IPS DF 6.9 (cell line): ENCODE measurements around the gene TENM4.
"Not testable (repeated sequence)": the region's sequence is repeated elsewhere in the genome, so short reads cannot be mapped to it uniquely, and the experiment has no call there.

Experiments used
- DNase-seq: peaks from one replicate; pipeline ENCODE4 v3.0.0-alpha.2; 2013; ENCODE audit warnings: low read depth, low spot score
- H3K27ac ChIP-seq: one replicate; pipeline ENCODE4 v1.5.1; 2013; ENCODE audit warnings: low read length, control low read depth
- H3K27me3 ChIP-seq: 2 replicates; pipeline ENCODE4 v1.6.1; 2013; ENCODE audit warnings: mild to moderate bottlenecking, low read length; ENCODE audit not compliant: control insufficient read depth, insufficient read depth
- H3K36me3 ChIP-seq: 2 replicates; pipeline ENCODE4 v1.6.1; 2013; ENCODE audit warnings: low read length; ENCODE audit not compliant: control insufficient read depth, insufficient read depth
- H3K4me1 ChIP-seq: 2 replicates; pipeline ENCODE4 v1.6.1; 2013; ENCODE audit warnings: low read length; ENCODE audit not compliant: control insufficient read depth, insufficient read depth
- H3K4me3 ChIP-seq: 2 replicates; pipeline ENCODE4 v1.5.1; 2013; ENCODE audit warnings: mild to moderate bottlenecking, low read length
- H3K9me3 ChIP-seq: 2 replicates; pipeline ENCODE4 v1.6.1; 2013; ENCODE audit warnings: low read length, inconsistent platforms; ENCODE audit not compliant: control insufficient read depth, insufficient read depth
- WGBS: extraction: QIAGEN DNeasy Blood & Tissue Kit; methylation state at CpG from one replicate; pipeline ENCODE4 v1.1.7; 2013; ENCODE audit warnings: mixed read lengths, missing lambda C conversion rate; ENCODE audit not compliant: insufficient read length, insufficient coverage; 5-methylcytosine and 5-hydroxymethylcytosine counted together

The TENM4 gene

GRCh38 chr11:78635814-78636506, 804.9 kb downstream of the TENM4 start:
- Histone ChIP-seq H3K36me3 (no peaks in the 10 kb centered on the region), H3K27ac (no peak overlapping the region), H3K4me3 (no peak overlapping the region), H3K27me3 (no peaks in the 10 kb centered on the region), H3K4me1 (no peaks in the 10 kb centered on the region), H3K9me3 (no peaks in the 10 kb centered on the region)
- no CpG with 5 or more reads among the region's 1 CpG for WGBS
- no peak for DNase-seq

GRCh38 chr11:78633516-78634310, 807.1 kb downstream of the TENM4 start:
- Histone ChIP-seq H3K36me3 (no peaks in the 10 kb centered on the region), H3K4me3 (no peak overlapping the region), H3K27ac (no peak overlapping the region), H3K27me3 (no peaks in the 10 kb centered on the region), H3K9me3 (no peaks in the 10 kb centered on the region), H3K4me1 (no peaks in the 10 kb centered on the region)
- no CpG with 5 or more reads among the region's 7 CpGs for WGBS
- no peak for DNase-seq

DNA sequence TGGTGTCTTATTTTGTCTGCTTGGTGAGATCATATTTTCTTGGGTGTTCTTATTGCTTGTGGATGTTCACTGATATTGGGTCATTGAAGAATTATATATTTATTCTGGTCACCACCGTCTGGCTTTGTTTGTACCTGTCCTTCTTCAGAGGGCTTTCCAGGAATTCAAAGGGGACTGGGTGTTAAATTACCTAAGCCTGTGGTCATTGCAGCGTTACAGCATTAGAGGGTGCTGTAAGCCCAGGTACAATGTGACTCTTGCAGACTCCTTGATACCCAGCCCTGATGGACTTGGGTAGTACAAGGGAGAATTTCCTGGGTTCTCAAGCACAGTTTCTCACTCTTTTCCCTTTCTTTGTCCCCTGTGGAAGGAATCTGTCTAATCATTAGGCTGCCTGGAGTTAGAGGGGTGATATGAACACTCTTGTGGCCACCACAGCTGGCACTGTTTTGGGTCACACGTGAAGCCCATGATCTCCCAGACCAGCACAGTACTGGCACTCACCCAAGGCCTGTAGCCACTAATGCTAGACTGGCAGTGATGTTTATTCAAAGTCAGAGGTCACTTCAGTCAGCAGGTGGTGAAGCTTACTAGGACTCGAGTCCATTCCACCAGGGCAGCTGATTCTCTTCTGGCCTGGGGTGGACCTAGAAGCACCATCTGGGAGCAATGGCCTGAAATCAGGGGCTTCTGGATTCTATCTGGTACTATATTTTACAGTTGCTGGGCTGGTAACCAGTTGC, 810.1 kb downstream of the TENM4 start:
- no peak overlapping the region for H3K27ac ChIP-seq
- H3K4me1 ChIP-seq: no peaks in the 10 kb centered on the region
- no peaks in the 10 kb centered on the region for H3K36me3 ChIP-seq
- no peaks in the 10 kb centered on the region for H3K9me3 ChIP-seq
- DNase-seq: no peak
- WGBS: no CpG with 5 or more reads among the region's 4 CpGs
- no peaks in the 10 kb centered on the region for H3K27me3 ChIP-seq
- H3K4me3 ChIP-seq: no peak overlapping the region

DNA sequence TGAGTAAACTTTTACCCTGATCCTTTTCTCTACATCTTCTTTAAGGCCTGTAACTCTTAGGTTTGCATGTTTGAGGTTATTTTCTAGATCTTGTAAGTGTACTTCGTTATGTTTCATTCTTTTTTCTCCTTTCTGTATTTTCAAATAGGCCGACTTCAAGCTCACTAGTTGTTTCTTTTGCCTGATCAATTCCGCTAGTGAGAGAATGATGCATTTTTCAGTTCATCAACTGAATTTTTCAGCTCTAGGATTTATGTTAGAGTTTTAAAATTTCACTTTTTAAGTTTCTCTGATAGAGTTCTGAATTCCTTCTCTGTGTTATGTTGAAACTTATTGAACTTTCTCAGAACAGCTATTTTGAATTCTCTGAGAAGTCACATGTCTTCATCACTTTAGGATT, 810.7 kb downstream of the TENM4 start:
- H3K27me3 ChIP-seq: no peaks in the 10 kb centered on the region
- no peak for DNase-seq
- no peaks in the 10 kb centered on the region for H3K36me3 ChIP-seq
- H3K27ac ChIP-seq: no peak overlapping the region
- no peak overlapping the region for H3K4me3 ChIP-seq
- no peaks in the 10 kb centered on the region for H3K9me3 ChIP-seq
- no CpG with 5 or more reads among the region's 3 CpGs for WGBS
- H3K4me1 ChIP-seq: no peaks in the 10 kb centered on the region

DNA sequence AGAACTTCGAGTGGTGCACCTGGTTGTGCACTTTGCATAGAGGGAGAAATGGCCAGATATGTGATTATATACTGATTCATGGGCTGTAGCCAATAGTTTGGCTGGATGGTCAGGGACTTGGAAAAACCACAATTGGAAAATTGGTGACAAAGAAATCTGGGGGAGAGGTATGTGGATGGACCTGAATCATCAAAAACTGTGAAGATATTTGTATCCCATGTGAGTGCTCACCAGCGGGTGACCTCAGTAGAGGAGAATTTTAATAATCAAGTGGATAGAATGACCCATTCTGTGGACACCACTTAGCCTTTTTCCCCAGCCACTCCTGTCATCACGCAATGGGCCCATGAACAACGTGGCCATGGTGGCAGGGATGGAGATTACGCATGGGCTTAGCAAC, 818.2 kb downstream of the TENM4 start:
- DNase-seq: no peak
- H3K27me3 ChIP-seq: no peaks in the 10 kb centered on the region
- H3K4me1 ChIP-seq: no peaks in the 10 kb centered on the region
- H3K36me3 ChIP-seq: no peaks in the 10 kb centered on the region
- H3K4me3 ChIP-seq: no peak overlapping the region
- H3K27ac ChIP-seq: no peak overlapping the region
- WGBS: no CpG with 5 or more reads among the region's 5 CpGs
- H3K9me3 ChIP-seq: no peaks in the 10 kb centered on the region

GRCh38 chr11:78620159-78620558, 820.7 kb downstream of the TENM4 start:
- no CpG with 5 or more reads among the region's 2 CpGs for WGBS
- H3K27ac ChIP-seq: no peak overlapping the region

GRCh38 chr11:78615724-78616123, 825.1 kb downstream of the TENM4 start:
- H3K36me3 ChIP-seq: no peaks in the 10 kb centered on the region
- no CpG with 5 or more reads among the region's 1 CpG for WGBS
- DNase-seq: no peak

More at GRCh38 chr11:78620159-78620558, 820.7 kb downstream of the TENM4 start:
- Histone ChIP-seq H3K4me3 (no peak overlapping the region), H3K4me1 (no peaks in the 10 kb centered on the region), H3K36me3 (no peaks in the 10 kb centered on the region), H3K27me3 (no peaks in the 10 kb centered on the region), H3K9me3 (no peaks in the 10 kb centered on the region)
- DNase-seq: no peak

DNA sequence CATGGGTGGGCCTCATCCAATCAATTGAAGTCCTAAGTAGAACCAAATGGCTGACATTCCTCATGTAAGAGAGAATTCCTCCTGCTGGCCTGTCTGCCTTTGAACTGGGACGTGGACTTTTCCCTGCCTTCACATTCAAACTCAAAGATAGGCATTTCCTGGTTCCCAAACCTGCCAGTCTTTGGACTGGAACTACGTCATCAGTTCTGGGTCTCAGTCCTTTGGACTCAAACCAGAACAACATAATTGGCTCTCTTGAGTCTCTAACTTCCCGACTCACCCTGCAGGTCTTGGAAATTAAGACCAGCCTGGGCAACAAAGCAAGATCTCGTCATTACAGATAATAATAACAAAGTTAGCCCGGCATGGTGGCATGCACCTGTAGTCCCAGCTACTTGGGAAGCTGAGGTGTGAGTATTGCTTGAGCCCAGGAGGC, 827.4 kb downstream of the TENM4 start:
- DNase-seq: no peak
- Histone ChIP-seq H3K4me3 (no peak overlapping the region), H3K4me1 (no peaks in the 10 kb centered on the region), H3K9me3 (no peaks in the 10 kb centered on the region), H3K27me3 (no peaks in the 10 kb centered on the region), H3K36me3 (no peaks in the 10 kb centered on the region), H3K27ac (no peak overlapping the region)
- no CpG with 5 or more reads among the region's 5 CpGs for WGBS

More at GRCh38 chr11:78615724-78616123, 825.1 kb downstream of the TENM4 start:
- Histone ChIP-seq H3K27me3 (no peaks in the 10 kb centered on the region), H3K4me1 (no peaks in the 10 kb centered on the region), H3K4me3 (no peak overlapping the region), H3K27ac (no peak overlapping the region), H3K9me3 (no peaks in the 10 kb centered on the region)

DNA sequence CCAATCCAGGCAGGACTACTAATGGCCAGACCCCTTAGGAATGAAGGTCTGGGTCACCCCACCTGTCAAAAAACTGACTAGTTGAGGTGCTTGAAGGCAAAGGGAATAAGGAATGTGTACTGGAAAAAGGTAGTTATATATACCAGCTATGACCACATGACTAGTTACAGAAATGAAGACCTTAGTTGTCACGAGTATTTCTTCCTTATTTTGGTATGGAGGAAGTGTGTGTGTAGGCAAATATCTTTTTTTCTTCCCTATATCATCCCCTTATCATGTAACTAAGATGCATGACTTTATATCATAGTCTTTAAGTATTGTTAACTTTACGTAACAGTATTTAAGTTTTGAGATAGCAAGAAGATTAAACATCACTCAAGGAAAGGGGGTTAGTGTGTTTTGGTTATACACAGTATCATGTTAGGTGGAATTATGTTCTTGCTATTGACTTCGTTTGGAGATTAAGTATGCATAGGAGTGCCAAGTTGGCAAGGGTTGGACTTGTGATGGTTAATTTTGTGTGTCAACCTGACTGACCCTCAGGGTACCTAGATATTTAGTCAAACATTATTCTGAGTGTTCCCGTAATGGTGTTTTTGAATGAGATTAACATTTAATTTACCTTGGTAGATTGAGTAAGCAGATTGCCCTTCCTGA, 828.0 kb downstream of the TENM4 start:
- Histone ChIP-seq H3K27me3 (no peaks in the 10 kb centered on the region), H3K27ac (no peak overlapping the region), H3K9me3 (no peaks in the 10 kb centered on the region), H3K4me3 (no peak overlapping the region), H3K36me3 (no peaks in the 10 kb centered on the region), H3K4me1 (no peaks in the 10 kb centered on the region)
- no peak for DNase-seq
- 100% methylated on average over 1 of the region's 4 CpGs for WGBS

- not testable (repeated sequence) for H3K9me3 ChIP-seq, H3K27ac ChIP-seq, H3K36me3 ChIP-seq, H3K4me1 ChIP-seq, H3K4me3 ChIP-seq, DNase-seq, H3K27me3 ChIP-seq
- no CpG with 5 or more reads among the region's 5 CpGs for WGBS
These were observed 831.5 kb downstream of the TENM4 start for GRCh38 chr11:78609321-78609720.
